HepG2 (cell line): ENCODE data around the gene PDLIM7. TPM values are rescaled to one million over a fixed set of nuclear protein-coding genes. Genes with fewer than 3 reads are reported as not detected.

Experiments
- BORCS8-MEF2B ChIP-seq: sonication (generic); formaldehyde crosslinking; IDR thresholded peaks from 2 replicates; pipeline ENCODE4 v1.8.0; 2022; ENCODE audit warnings: mild to moderate bottlenecking, missing genetic modification reagents
- EEA1 ChIP-seq: sonication (generic); formaldehyde crosslinking; IDR thresholded peaks from 2 replicates; pipeline ENCODE4 v1.5.1; 2020; ENCODE audit warnings: mild to moderate bottlenecking, missing genetic modification reagents, borderline replicate concordance
- ELK4 ChIP-seq: sonication (generic); formaldehyde crosslinking; IDR thresholded peaks from 2 replicates; pipeline ENCODE4 v1.9.0; 2021; ENCODE audit warnings: missing genetic modification reagents, borderline replicate concordance
- HES4 ChIP-seq: sonication (generic); formaldehyde crosslinking; IDR thresholded peaks from 2 replicates; pipeline ENCODE4 v1.9.0; 2021; ENCODE audit warnings: mild to moderate bottlenecking, missing genetic modification reagents, borderline replicate concordance
- HINFP ChIP-seq: sonication (generic); formaldehyde crosslinking; IDR thresholded peaks from 2 replicates; pipeline ENCODE4 v1.4.0; 2020; ENCODE audit warnings: low read depth, mild to moderate bottlenecking, missing genetic modification reagents
- HOXA3 ChIP-seq: sonication (generic); formaldehyde crosslinking; IDR thresholded peaks from 2 replicates; pipeline ENCODE4 v1.5.0; 2020; ENCODE audit warnings: missing genetic modification reagents
- JUND ChIP-seq: sonication (generic); formaldehyde crosslinking; IDR thresholded peaks from 2 replicates; pipeline ENCODE4 v1.8.0; 2022; ENCODE audit warnings: mild to moderate bottlenecking, missing genetic modification reagents
- KDM5B ChIP-seq: sonication (generic); formaldehyde crosslinking; IDR thresholded peaks from 2 replicates; pipeline ENCODE4 v1.4.0; 2020; ENCODE audit warnings: missing genetic modification reagents, mild to moderate bottlenecking, borderline replicate concordance
- NR2F2 ChIP-seq: IDR thresholded peaks from 2 replicates; pipeline ENCODE4 v1.6.1; 2012; ENCODE audit warnings: low read depth, inconsistent platforms, borderline replicate concordance
- ZEB1 ChIP-seq: IDR thresholded peaks from 2 replicates; pipeline ENCODE4 v1.6.1; 2012; ENCODE audit warnings: mild to moderate bottlenecking, low read depth, inconsistent platforms; ENCODE audit not compliant: insufficient replicate concordance
- ZNF160 ChIP-seq: sonication (generic); formaldehyde crosslinking; IDR thresholded peaks from 2 replicates; pipeline ENCODE4 v1.8.0; 2022; ENCODE audit warnings: mild to moderate bottlenecking, inconsistent platforms, missing genetic modification reagents
- polyA plus RNA-seq, 8 experiments: library from polyadenylated mRNA; depleted of rRNA in 3 of 8; stranded (reverse) in 7 of 8; unstranded in 1 of 8; fragments of >200 nt; fragmentation: Illumina TruSeq in 4 of 8; extraction: Trizol in 4 of 8; gene quantifications; 2 replicates each; pipeline versions ENCODE4 v1.2.1 to v1.2.3, GENCODE V29; 2011 to 2016; ENCODE audit warnings: low read depth in 4 of 8, missing spikeins in 1 of 8, mixed read lengths in 1 of 8; ENCODE audit not compliant: insufficient read depth in 1 of 8
- total RNA-seq, 5 experiments: library from RNA; depleted of rRNA; stranded (reverse); fragments of >200 nt; fragmentation: Illumina TruSeq; extraction: Trizol; gene quantifications; 2 replicates each; pipeline ENCODE4 v1.2.3, GENCODE V29; 2016; ENCODE audit warnings: low read depth in 1 of 5
- TF ChIP-seq, protein P1 (sequence below), 2 experiments: fragments of 450-650 bp in 1 of 2; sonication (generic) in 1 of 2; formaldehyde crosslinking in 1 of 2; IDR thresholded peaks; 2 replicates each; pipeline versions ENCODE4 v1.6.1 to v1.8.0; 2016 to 2022; ENCODE audit warnings: antibody characterized with exemption in 1 of 2, mild to moderate bottlenecking in 1 of 2, missing genetic modification reagents in 1 of 2
- TF ChIP-seq, protein P2 (sequence below): sonication (generic); formaldehyde crosslinking; IDR thresholded peaks from 2 replicates; pipeline ENCODE4 v1.5.0; 2020; ENCODE audit warnings: mild to moderate bottlenecking, missing genetic modification reagents

Gene PDLIM7
- total and polyA plus RNA-seq, 2 of the 13 experiments (the other 11 are each of a cell fraction or from before 2014, with no cell fraction given): 21.1 to 31.3 TPM

DNA sequence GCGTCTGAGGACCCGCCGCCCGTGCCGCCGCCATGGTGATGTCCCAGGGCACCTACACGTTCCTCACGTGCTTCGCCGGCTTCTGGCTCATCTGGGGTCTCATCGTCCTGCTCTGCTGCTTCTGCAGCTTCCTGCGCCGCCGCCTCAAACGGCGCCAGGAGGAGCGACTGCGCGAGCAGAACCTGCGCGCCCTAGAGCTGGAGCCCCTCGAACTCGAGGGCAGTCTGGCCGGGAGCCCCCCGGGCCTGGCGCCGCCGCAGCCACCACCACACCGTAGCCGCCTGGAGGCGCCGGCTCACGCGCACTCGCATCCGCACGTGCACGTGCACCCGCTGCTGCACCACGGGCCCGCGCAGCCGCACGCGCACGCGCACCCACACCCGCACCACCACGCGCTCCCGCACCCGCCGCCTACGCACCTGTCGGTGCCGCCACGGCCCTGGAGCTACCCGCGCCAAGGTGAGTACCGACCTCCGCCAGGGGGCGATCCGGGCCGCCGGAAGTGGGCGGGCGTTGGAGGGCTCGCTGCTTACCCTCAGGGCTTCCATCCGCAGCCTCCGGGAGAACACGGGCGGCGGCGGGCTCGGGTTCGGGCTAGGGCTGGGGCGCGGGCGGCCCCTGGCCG lies 42.3 kb downstream of the PDLIM7 start (continued):
- TF ChIP-seq, protein P1, sequence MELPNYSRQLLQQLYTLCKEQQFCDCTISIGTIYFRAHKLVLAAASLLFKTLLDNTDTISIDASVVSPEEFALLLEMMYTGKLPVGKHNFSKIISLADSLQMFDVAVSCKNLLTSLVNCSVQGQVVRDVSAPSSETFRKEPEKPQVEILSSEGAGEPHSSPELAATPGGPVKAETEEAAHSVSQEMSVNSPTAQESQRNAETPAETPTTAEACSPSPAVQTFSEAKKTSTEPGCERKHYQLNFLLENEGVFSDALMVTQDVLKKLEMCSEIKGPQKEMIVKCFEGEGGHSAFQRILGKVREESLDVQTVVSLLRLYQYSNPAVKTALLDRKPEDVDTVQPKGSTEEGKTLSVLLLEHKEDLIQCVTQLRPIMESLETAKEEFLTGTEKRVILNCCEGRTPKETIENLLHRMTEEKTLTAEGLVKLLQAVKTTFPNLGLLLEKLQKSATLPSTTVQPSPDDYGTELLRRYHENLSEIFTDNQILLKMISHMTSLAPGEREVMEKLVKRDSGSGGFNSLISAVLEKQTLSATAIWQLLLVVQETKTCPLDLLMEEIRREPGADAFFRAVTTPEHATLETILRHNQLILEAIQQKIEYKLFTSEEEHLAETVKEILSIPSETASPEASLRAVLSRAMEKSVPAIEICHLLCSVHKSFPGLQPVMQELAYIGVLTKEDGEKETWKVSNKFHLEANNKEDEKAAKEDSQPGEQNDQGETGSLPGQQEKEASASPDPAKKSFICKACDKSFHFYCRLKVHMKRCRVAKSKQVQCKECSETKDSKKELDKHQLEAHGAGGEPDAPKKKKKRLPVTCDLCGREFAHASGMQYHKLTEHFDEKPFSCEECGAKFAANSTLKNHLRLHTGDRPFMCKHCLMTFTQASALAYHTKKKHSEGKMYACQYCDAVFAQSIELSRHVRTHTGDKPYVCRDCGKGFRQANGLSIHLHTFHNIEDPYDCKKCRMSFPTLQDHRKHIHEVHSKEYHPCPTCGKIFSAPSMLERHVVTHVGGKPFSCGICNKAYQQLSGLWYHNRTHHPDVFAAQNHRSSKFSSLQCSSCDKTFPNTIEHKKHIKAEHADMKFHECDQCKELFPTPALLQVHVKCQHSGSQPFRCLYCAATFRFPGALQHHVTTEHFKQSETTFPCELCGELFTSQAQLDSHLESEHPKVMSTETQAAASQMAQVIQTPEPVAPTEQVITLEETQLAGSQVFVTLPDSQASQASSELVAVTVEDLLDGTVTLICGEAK (IDR thresholded peaks at IDR 0.05): no peak
- TF ChIP-seq, protein P1 (CRISPR knock-in tag; IDR thresholded peaks at IDR 0.05): peak; percentile 23; the same call in 1 of the 2 replicates
- TF ChIP-seq HES4 (CRISPR knock-in tag): peak; percentile 76
- no peak for TF ChIP-seq ZEB1
- peak; percentile 63; the same call in 1 of the 2 replicates for TF ChIP-seq HINFP (CRISPR knock-in tag)
- peak; percentile 87 for TF ChIP-seq KDM5B (CRISPR knock-in tag)
- TF ChIP-seq ELK4 (CRISPR knock-in tag): peak; percentile 95; the same call in 1 of the 2 replicates
- TF ChIP-seq JUND (CRISPR knock-in tag): no peak
- TF ChIP-seq ZNF160 (CRISPR knock-in tag): 0 out of 2 replicates have a peak, but pooled peaks have one; percentile 34
- no peak for TF ChIP-seq NR2F2
- TF ChIP-seq, protein P2, sequence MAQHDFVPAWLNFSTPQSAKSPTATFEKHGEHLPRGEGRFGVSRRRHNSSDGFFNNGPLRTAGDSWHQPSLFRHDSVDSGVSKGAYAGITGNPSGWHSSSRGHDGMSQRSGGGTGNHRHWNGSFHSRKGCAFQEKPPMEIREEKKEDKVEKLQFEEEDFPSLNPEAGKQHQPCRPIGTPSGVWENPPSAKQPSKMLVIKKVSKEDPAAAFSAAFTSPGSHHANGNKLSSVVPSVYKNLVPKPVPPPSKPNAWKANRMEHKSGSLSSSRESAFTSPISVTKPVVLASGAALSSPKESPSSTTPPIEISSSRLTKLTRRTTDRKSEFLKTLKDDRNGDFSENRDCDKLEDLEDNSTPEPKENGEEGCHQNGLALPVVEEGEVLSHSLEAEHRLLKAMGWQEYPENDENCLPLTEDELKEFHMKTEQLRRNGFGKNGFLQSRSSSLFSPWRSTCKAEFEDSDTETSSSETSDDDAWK (CRISPR knock-in tag): no peak
- peak; percentile 90 for TF ChIP-seq HOXA3 (CRISPR knock-in tag)
- TF ChIP-seq EEA1 (CRISPR knock-in tag): no peak; the same call in 1 of the 2 replicates
- 0 out of 2 replicates have a peak, but pooled peaks have one; percentile 49 for TF ChIP-seq BORCS8-MEF2B (CRISPR knock-in tag)
